GM18870 (cell line): ENCODE data around the gene NASP.
"Not testable (repeated sequence)": the region's sequence is repeated elsewhere in the genome, so short reads cannot be mapped to it uniquely, and the experiment has no call there.

Source experiments
- ATAC-seq: cut with Tn5 transposase; IDR thresholded peaks from one replicate; pipeline ENCODE4 v1.9.1; 2021; ENCODE audit warnings: moderate library complexity; ENCODE audit not compliant: unreplicated experiment

The NASP gene

DNA sequence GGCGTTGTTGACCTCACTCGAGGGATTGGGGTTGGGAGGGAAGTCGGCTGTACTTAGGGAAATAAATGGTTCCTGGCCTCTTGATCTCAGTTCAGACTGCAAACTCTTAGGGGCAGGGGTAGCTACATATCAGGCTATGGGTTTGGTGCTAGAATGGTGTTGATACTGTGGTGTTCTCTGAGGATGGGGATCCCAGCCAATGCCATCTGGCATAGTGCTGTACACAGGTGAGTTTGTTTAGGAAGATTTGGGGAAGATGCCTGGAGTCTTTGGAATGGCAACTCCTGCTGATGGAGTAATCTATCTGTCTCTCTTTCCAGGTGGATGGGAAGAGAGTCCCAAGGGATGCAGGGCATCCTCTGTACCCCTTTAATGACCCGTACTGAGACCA lies 14.3 kb upstream of the NASP start:
- ATAC-seq, result no peak

DNA sequence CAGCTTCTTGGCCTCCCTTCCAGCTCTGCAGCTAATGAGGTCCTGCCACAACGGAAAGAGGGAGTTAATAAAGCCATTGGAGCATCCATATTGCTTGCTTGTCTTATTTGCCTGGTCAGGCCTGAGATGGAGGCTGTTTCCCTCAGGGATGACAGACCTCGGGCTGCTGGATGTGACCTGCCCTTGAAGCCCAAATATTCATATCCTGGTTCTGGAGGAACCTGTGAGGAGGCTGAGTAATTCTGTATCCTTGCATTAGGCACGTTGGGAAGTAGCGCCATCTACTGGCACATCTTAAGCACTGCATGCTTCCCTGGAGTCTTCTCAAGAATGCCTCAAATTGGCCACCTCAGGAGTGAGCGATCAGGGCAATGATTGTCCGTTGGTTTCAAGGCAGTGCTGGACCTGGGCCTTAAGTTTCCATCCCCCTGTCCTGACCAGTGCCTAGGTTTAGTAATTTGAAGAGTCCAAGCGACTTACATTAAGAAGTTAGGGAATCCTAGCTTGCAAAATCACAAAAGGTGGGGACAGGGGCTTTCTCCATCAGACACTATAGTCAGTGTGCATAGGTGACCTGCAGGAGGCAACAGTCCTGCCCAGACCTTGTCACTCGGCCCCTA lies 13.8 kb upstream of the NASP start:
- peak; percentile 60 for ATAC-seq

DNA sequence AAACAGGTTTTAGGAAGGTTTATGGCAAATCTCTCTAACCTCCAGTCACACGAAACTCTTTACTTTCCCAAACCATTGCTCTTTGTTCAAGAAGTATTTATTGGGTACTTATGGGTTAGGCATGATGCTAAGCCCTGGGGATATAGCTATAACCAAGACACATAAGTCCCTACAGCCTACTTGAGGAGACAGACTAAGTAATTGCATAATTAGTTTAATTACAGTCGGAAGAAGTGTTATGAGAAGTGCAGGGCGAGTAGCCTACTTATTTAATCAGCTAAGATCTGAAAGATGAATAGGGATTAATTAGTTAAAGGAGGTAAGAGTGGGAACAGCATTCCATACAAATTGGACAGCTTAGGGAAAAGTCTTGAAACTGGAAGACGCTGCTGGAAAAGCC lies 13.2 kb upstream of the NASP start:
- no peak for ATAC-seq

DNA sequence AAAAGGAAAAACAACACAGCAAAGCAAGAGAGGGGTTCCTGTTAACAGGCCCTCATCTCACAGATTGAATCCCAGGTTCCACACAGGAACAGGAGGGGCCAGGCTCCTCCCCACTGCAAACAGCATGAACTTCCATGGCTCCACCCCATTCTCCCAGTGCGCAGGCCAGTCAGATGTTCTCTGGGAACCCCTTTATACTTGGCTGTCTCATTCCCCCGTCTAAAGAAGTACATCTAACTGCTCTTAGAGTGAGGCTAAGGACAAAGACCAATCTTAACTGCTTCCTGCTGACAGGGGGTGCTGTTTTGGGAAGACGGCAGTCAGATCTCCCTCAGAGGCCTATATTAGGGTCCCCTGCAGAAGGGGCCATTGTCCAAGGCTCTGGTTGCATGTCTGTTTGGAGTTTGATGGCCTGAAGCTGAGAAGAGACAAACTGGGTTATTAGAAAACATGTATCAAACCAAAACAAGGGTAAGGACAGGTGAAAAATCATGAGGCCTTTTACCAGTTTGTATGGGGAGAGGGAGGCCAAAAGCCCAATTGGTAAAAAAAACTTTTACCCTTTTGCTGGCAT lies 10.5 kb upstream of the NASP start:
- no peak for ATAC-seq

DNA sequence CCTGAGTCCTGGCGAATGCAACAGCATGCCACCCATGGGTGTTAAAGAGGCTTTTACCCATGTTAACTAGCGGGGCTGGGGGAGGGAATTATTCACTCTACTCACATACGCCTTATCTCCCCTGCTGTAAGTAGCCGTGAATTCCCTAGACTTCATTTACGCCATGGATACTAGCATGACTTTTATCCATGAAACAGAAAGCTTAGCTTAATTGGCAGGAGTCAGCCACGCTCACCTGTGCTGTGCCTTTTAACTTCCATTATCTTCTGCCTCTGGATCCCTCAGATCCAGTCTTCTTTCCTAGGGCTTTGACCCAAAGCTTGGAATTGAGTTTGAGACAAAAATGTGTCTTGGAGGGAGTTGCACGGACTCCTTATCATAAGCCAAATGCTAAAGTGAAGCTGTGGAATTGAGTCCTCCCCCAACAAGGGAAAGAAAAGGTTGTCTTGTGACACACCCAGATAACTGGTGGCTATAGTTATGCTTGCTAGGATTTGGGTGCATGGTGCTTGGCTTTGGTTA lies 9.7 kb upstream of the NASP start:
- no peak for ATAC-seq

DNA sequence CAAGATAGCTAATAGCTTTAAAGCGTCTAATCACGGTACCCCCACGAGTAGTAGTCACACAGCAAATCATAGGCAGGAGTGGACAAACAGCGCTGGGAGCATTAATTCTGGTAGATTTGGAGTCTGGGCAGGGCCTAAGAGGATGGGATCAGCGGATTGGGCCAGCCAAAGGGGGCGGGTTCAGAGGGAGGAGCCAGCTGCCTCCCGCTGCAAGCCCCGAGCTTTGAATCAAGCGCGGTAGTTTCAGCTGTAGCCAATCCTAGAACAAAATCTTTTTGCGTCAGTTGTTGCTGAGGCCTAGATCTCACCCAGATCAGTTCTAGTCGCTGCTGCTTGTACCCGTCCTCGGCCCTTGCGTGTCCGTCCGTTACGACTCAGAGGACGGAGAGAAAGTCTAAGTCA lies 576 bp upstream of the NASP start:
- ATAC-seq, result peak; percentile 82

DNA sequence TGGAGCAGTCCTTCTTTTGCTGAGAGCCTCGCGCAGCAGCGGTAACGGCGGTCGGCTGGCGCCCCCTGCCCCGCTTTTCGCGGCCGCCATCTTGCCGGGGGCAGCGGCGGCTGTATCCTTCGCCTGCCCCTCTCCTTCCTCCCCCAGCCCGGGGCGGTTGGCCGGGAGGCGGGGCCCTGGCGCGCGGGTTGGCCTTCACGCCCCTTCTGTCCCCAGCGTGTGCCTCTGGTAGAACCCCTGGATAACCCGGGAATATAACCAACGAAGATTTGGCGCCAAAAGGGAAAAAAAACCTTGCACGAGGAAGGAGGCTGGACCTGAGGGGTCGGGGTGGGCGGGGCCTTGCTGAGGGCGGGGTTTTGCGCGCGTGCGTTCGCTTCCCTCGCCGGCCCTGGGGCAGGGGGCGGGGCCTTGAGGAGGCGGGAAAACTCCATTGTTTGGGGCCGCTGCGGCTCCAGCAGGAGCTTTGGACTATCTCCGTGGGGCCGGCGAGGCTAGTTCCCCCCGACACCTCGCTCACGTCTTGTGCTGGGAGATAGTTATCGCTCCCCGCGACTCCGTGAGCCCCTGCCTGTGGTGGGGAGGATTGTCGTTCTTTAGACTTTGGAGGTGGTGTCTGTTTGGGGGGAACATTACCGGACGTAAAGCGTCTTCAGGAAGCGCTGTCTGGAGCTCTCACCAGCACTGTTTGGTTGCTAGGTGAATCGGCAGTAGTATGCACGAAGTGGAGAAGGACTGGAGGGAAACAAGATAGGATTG lies 689 bp downstream of the NASP start:
- peak; percentile 11 for ATAC-seq

DNA sequence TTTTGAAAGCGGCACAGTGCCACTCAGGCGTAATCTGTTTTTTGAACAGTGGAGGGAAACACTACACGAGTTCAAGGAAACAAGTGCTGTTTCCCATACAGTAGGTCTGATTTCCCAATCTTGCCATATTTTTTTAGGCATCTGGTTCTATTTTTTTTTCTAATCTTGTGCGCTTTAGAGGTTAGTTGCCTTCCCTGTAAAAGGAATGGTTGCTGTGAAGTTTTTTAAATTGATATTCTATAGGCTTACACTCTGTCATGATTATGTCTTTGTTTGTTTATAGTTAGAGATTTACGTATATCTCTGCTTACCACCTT lies 1.2 kb downstream of the NASP start:
- ATAC-seq, result no peak

DNA sequence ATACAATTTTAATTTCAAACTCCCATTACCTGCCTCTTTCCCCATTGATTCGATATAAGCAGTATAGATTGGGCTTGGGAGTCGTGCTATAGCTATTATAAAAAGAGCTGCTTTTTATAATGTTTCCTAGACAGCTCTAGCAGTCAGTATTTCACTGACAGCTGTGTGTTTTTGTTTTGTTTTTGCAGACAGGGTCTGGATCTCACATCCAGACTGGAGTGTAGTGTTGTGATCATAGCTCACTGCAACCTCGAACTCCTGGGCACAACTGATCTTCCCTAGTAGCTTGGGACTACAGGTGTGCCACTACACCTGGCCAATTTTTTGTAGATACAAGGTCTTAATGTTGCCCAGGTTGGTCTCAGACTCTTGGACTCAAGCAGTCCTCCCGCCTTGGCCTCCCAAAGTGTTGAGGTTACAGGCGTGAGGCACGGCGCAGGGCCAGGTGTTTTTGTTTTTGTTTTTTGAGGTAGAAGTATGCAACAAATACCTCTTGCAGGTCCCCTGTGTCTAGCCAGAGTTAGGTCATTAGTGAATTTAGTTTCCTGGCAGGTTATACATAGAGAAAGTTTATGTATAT lies 1.7 kb downstream of the NASP start:
- ATAC-seq, result no peak

DNA sequence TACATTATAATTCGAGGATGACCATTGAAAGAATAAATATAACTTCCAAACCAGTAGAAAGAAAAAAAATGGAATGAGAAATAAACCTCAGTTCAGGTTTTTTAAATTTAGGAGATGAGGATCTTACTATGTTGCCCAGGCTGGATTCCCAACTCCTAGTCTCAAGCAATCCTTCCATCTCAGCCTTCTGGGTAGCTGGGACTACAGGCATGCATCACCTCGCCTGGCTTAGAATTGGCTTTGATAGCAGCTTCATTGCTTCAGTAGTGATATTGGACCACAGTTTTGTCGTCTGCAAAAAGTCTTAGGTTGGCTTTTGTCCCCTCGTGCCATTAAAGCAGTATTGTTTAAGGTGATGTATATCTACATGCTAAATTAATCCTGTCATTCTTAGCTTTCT lies 2.9 kb downstream of the NASP start:
- ATAC-seq, result no peak

DNA sequence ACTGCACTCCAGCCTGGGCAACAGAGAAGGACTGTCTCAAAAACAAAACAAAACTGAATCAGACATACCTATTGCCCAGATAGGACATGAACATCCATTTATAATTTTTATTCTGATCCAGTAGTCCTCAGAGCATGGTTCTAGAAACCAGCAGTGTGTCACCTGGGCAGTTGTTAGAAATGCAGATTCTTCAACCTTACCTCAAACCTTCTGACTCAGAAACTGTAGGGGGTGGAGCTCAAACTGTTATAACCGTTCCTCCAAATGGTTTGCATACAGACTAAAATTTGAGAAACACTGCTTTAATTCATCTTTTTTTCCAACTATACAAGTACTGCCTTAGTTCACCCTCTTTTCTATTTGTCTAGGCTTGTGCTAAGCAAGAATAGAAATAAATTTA lies 6.0 kb downstream of the NASP start:
- ATAC-seq, result no peak

DNA sequence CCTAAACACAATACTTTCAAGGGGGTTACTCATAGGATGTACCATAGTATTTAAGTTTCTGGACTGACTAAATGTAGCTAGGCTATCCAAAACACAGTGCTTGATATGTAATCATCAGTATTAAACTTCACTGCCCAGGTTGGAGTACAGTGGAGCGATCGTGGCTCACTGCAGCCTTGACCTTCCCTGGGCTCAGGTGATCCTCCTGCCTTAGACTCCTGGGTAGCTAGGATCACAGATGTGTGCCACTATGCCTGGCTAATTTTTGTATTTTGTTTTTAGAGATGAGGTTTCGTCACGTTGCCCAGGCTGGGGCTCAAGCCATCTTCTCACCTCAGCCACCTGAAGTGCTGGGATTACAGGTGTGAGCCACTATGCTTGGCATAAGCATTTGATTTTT lies 10.6 kb downstream of the NASP start:
- no peak for ATAC-seq

DNA sequence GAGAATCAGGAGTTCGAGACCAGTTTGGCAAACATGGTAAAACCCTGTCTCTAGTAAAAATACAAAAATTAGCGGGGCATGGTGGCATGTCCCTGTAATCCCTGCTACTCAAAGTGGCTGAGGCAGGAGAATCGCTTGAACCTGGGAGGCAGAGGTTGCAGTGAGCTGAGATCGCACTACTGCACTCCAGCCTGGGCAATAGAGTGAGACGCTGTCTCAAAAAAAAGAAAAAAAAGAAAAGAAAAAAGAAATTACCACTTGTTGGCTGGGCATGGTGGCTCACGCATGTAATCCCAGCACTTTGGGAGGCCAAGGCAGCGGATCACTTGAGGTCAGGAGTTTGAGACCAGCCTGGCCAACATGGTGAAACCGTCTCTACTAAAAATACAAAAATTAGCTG lies 12.9 kb downstream of the NASP start:
- not testable (repeated sequence) for ATAC-seq

DNA sequence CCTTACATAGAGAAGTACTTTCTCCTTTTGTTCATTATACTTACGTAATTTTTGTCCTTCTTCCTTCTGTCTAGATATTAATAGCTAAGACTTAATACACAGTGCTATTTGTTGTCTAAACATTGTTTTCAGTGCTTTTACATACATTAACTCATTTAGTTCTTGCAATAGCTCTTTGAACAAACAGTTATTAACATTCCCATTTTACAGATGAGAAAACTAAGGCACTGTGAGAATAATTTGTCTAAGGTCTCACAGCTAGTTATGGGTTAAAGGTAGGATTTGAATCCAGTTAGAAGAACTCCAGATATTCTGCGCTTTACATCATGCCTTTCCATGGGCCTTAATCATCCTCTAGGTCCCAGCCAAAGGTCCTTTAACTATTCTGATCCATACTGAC lies 20.4 kb downstream of the NASP start:
- no peak for ATAC-seq

DNA sequence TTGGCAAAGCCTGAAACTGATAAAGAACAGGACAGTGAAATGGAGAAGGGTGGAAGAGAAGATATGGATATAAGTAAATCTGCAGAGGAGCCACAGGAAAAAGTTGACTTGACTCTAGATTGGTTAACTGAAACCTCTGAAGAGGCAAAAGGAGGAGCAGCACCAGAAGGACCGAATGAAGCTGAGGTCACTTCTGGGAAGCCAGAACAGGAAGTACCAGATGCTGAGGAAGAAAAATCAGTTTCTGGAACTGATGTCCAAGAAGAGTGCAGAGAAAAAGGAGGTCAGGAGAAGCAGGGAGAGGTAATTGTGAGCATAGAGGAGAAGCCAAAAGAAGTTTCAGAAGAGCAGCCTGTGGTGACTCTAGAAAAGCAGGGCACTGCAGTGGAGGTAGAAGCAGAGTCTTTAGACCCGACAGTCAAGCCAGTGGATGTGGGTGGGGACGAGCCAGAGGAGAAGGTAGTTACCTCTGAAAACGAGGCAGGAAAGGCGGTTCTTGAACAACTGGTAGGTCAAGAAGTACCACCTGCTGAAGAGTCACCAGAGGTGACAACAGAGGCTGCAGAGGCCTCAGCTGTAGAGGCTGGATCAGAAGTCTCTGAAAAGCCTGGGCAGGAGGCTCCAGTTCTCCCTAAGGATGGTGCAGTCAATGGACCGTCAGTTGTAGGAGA lies 23.7 kb downstream of the NASP start:
- ATAC-seq, result no peak

DNA sequence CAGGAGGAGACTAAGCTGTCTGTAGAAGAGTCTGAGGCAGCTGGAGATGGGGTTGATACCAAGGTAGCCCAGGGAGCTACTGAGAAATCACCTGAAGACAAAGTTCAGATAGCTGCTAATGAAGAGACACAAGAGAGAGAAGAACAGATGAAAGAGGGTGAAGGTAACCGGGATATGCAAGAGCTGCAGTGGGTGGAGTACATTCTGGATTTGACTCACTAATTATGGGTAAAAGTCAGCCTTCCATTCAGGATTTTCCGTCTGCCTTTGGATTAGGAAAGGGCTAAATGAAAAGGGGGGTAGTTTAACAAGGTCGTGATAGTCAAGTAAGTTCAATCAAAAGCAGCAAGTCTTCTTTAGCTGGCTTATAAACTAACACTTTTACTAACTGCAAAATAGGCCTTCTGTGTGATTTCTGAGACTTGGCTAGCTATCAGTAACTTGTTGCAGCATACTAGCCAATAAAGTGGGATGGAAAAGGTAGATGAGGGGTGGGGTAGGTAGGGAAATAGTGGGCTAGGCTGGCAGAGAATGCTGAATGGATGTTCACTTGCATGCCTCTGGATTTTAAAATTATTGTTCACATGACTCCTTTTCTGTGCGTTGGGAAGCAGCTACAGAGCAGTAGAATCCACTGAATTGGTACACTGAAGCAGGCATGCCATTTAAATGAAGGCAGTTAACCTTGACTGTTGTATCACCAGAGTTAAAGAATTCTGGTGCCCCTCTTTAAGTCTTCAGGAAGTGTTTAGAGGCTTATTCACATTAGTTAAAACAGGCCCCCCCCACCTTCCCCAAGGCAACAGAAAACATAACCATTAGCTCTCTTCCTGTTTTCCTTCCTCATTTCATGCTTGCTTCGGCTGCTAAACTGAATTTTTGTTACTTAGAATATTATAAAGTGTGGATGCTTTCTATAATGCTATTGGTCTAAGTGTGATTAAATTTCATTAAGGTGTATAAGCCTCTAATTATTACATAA lies 24.6 kb downstream of the NASP start:
- ATAC-seq, result no peak

DNA sequence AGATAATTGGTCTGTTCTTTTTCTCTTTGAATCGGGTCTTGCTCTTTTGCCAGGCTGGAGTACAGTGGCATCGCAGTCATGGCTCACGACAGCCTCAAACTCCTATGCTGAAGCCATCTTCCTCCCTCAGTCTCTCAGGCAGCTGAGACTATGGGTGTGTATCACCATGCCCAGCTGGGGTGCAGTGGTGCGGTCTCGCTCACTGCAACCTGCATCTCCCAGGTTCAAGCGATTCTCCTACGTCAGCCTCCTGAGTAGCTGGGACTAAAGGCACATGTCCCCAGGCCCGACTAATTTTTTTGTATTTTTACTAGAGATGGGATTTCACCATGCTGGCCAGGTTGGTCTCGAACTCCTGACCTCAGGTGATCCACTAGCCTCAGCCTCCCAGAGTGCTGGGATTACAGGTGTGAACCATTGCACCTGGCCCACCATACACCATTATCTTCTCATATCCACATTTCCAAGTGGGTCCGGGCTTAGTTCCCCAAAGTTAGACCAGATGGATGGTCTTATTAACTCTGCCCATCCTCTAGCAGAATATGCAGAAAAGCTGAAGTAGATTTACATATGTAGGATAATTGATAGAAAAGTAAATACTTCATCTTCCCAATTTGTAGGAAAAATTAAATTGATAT lies 26.9 kb downstream of the NASP start:
- ATAC-seq, result no peak

DNA sequence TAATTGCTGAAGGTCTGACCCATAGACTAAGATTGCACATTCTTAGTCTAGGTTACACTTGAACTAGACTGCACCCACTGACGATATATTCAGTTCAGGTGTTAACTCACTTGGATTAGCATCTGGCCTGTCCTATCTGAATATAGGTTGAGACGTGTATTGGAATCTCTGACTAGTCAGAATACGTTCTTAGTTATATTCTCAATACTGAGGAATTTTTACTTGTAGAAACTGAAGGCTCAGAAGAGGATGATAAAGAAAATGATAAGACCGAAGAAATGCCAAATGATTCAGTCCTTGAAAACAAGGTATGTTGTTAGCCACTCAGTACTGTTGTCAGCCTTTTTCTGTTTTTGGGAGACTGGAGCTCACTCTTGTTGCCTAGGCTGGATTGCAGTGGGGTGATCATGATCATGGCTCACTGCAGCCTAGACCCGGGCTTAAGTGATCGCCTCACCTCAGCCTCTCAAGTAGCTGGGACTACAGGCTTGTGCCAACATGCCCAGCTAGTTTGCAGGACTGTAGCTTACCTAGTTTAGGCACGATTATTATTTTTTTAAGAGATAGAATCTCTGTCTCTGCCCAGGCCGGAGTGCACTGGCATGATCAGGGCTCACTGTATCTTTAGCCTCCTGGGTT lies 29.2 kb downstream of the NASP start:
- ATAC-seq, result no peak

DNA sequence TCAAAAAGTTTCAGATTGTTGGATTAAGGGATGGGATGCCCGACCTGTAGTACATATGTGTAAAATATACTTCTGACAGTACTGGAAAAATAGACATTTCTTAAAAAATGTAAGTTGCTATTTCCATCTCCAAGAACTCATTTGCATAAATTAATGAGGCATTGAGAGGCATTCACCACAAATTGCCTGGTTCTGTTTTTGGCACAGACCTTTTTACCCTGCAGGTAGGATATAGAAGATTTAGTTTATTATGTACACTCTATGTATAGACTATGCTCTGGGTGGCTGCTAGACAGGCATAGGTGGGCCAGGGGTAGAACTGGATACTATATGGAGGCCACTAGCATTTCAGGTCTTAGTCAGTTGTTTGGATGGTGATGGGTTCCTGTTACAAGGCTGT lies 32.0 kb downstream of the NASP start:
- no peak for ATAC-seq
